Measurements from ENCODE around the gene EGFL8. TPM values are rescaled to one million over a fixed set of nuclear protein-coding genes. Genes with fewer than 3 reads are reported as not detected.
A peak's percentile ranks its signal among the peaks of the same experiment; 100 is the strongest.

EGFL8 gene
- total and polyA plus RNA-seq, 9 of the 15 experiments (the other 6 are each of a cell fraction or from before 2014, with no cell fraction given): 2.2 to 47.4 (median 14.2) TPM

DNA sequence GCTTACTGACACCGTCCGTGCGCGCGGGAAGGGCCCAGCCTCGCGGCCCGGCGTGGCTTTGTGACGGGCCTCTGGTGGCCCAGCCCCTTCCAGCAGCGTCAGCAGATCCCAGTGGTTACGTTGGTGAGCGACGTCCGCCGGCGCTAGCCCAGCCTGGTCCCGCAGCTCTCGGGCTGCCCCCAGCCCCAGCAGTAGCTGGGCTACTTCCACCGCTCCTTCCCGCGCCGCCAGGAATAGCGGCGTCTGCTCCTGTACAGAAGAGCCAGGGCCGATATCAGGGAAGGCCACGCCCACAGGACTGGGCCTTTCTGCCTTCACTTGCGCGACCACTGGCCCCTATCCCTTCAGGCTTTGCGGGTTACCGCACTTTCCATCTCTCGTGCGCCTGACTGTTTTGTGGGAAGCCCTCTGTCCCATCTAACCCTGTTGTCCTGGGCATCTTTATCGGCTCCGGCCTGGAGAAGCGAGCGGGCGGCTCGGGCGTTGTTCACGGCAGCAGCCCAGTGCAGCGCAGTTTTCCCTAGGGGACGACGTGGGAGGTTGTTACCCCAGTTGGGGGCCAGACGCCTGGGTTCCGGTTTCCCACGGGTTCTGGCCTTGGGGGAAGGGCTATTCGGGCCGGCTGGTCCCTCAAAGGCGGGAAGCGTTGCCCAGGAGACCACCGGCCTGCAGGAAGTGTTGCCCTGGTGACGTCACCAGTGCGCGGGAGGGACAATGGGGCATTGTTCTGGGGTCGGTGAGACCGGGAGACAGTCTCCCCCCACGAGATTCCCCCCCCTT, 31.7 kb downstream of the EGFL8 start (continued):
- TF ChIP-seq, protein P1, sequence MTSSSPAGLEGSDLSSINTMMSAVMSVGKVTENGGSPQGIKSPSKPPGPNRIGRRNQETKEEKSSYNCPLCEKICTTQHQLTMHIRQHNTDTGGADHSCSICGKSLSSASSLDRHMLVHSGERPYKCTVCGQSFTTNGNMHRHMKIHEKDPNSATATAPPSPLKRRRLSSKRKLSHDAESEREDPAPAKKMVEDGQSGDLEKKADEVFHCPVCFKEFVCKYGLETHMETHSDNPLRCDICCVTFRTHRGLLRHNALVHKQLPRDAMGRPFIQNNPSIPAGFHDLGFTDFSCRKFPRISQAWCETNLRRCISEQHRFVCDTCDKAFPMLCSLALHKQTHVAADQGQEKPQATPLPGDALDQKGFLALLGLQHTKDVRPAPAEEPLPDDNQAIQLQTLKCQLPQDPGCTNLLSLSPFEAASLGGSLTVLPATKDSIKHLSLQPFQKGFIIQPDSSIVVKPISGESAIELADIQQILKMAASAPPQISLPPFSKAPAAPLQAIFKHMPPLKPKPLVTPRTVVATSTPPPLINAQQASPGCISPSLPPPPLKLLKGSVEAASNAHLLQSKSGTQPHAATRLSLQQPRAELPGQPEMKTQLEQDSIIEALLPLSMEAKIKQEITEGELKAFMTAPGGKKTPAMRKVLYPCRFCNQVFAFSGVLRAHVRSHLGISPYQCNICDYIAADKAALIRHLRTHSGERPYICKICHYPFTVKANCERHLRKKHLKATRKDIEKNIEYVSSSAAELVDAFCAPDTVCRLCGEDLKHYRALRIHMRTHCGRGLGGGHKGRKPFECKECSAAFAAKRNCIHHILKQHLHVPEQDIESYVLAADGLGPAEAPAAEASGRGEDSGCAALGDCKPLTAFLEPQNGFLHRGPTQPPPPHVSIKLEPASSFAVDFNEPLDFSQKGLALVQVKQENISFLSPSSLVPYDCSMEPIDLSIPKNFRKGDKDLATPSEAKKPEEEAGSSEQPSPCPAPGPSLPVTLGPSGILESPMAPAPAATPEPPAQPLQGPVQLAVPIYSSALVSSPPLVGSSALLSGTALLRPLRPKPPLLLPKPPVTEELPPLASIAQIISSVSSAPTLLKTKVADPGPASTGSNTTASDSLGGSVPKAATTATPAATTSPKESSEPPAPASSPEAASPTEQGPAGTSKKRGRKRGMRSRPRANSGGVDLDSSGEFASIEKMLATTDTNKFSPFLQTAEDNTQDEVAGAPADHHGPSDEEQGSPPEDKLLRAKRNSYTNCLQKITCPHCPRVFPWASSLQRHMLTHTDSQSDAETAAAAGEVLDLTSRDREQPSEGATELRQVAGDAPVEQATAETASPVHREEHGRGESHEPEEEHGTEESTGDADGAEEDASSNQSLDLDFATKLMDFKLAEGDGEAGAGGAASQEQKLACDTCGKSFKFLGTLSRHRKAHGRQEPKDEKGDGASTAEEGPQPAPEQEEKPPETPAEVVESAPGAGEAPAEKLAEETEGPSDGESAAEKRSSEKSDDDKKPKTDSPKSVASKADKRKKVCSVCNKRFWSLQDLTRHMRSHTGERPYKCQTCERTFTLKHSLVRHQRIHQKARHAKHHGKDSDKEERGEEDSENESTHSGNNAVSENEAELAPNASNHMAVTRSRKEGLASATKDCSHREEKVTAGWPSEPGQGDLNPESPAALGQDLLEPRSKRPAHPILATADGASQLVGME (CRISPR knock-in tag; IDR thresholded peaks at IDR 0.05): peak; percentile 93
- TF ChIP-seq TEAD4 (IDR thresholded peaks at IDR 0.05; ENCODE audit: low read length): no peak
- no peak; the same call in 1 of the 2 replicates for TF ChIP-seq TEAD4 (CRISPR knock-in tag; IDR thresholded peaks at IDR 0.05; ENCODE audit: borderline replicate concordance)
- TF ChIP-seq, protein P2, sequence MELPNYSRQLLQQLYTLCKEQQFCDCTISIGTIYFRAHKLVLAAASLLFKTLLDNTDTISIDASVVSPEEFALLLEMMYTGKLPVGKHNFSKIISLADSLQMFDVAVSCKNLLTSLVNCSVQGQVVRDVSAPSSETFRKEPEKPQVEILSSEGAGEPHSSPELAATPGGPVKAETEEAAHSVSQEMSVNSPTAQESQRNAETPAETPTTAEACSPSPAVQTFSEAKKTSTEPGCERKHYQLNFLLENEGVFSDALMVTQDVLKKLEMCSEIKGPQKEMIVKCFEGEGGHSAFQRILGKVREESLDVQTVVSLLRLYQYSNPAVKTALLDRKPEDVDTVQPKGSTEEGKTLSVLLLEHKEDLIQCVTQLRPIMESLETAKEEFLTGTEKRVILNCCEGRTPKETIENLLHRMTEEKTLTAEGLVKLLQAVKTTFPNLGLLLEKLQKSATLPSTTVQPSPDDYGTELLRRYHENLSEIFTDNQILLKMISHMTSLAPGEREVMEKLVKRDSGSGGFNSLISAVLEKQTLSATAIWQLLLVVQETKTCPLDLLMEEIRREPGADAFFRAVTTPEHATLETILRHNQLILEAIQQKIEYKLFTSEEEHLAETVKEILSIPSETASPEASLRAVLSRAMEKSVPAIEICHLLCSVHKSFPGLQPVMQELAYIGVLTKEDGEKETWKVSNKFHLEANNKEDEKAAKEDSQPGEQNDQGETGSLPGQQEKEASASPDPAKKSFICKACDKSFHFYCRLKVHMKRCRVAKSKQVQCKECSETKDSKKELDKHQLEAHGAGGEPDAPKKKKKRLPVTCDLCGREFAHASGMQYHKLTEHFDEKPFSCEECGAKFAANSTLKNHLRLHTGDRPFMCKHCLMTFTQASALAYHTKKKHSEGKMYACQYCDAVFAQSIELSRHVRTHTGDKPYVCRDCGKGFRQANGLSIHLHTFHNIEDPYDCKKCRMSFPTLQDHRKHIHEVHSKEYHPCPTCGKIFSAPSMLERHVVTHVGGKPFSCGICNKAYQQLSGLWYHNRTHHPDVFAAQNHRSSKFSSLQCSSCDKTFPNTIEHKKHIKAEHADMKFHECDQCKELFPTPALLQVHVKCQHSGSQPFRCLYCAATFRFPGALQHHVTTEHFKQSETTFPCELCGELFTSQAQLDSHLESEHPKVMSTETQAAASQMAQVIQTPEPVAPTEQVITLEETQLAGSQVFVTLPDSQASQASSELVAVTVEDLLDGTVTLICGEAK (IDR thresholded peaks at IDR 0.05): peak; percentile 71
- TF ChIP-seq, protein P2 (CRISPR knock-in tag; IDR thresholded peaks at IDR 0.05): no peak
- no peak; the same call in 1 of the 2 replicates for TF ChIP-seq SMC3 (conservative IDR thresholded peaks at IDR 0.05; ENCODE audit: insufficient read depth, low read depth, low read length)
- TF ChIP-seq, protein P3, sequence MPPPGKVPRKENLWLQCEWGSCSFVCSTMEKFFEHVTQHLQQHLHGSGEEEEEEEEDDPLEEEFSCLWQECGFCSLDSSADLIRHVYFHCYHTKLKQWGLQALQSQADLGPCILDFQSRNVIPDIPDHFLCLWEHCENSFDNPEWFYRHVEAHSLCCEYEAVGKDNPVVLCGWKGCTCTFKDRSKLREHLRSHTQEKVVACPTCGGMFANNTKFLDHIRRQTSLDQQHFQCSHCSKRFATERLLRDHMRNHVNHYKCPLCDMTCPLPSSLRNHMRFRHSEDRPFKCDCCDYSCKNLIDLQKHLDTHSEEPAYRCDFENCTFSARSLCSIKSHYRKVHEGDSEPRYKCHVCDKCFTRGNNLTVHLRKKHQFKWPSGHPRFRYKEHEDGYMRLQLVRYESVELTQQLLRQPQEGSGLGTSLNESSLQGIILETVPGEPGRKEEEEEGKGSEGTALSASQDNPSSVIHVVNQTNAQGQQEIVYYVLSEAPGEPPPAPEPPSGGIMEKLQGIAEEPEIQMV (tag; conservative IDR thresholded peaks at IDR 0.05; ENCODE audit: low read depth): peak; percentile 11; the same call in 1 of the 2 replicates
- peak; percentile 68 for TF ChIP-seq FOSL1 (tag; conservative IDR thresholded peaks at IDR 0.05)
- TF ChIP-seq ZNF764 (CRISPR knock-in tag; IDR thresholded peaks at IDR 0.05; ENCODE audit: low read depth): no peak
- TF ChIP-seq XRCC4 (IDR thresholded peaks at IDR 0.05; ENCODE audit: extremely low read depth, insufficient read depth, insufficient read length): no peak

All from K562 (cell line).